Dedifferentiated amniotic fluid mesenchymal stem cell (primary cell): ENCODE measurements around the gene FRMPD2.
"Not testable (repeated sequence)": the region's sequence is repeated elsewhere in the genome, so short reads cannot be mapped to it uniquely, and the experiment has no call there.

Source experiments
- DNase-seq: peaks from one replicate; pipeline ENCODE4 v3.0.0-alpha.2; 2016; ENCODE audit errors: extremely low spot score

FRMPD2 gene

GRCh38 chr10:48233559-48234005, 40.9 kb downstream of the FRMPD2 start:
- DNase-seq: no peak

GRCh38 chr10:48232717-48233447, 41.6 kb downstream of the FRMPD2 start:
- DNase-seq: no peak

- no peak for DNase-seq
Measured at GRCh38 chr10:48231699-48232315, 42.7 kb downstream of the FRMPD2 start.

- no peak for DNase-seq
Measured at GRCh38 chr10:48231178-48231577, 43.3 kb downstream of the FRMPD2 start.

GRCh38 chr10:48227213-48227612, 47.3 kb downstream of the FRMPD2 start:
- DNase-seq: no peak

- DNase-seq: no peak
Measured at GRCh38 chr10:48224979-48225560, 49.4 kb downstream of the FRMPD2 start.

GRCh38 chr10:48224296-48224695, 50.2 kb downstream of the FRMPD2 start:
- no peak for DNase-seq

GRCh38 chr10:48221814-48222213, 52.7 kb downstream of the FRMPD2 start:
- no peak for DNase-seq

GRCh38 chr10:48221031-48221430, 53.5 kb downstream of the FRMPD2 start:
- DNase-seq: not testable (repeated sequence)

- DNase-seq: no peak
Measured at GRCh38 chr10:48219194-48219593, 55.3 kb downstream of the FRMPD2 start.

GRCh38 chr10:48216744-48217143, 57.8 kb downstream of the FRMPD2 start:
- DNase-seq: no peak

GRCh38 chr10:48216204-48216505, 58.3 kb downstream of the FRMPD2 start:
- DNase-seq: no peak

- no peak for DNase-seq
Measured at GRCh38 chr10:48215486-48216203, 58.9 kb downstream of the FRMPD2 start.

- no peak for DNase-seq
Measured at GRCh38 chr10:48214716-48215485, 59.6 kb downstream of the FRMPD2 start.

GRCh38 chr10:48213047-48213446, 61.4 kb downstream of the FRMPD2 start:
- DNase-seq: no peak

GRCh38 chr10:48211777-48212176, 62.7 kb downstream of the FRMPD2 start:
- DNase-seq: no peak

- DNase-seq: no peak
Measured at GRCh38 chr10:48210966-48211365, 63.5 kb downstream of the FRMPD2 start.

- no peak for DNase-seq
Measured at GRCh38 chr10:48210391-48210790, 64.1 kb downstream of the FRMPD2 start.

GRCh38 chr10:48209241-48209640, 65.3 kb downstream of the FRMPD2 start:
- no peak for DNase-seq

- DNase-seq: no peak
Measured at GRCh38 chr10:48207853-48208252, 66.6 kb downstream of the FRMPD2 start.

- no peak for DNase-seq
Measured at GRCh38 chr10:48206482-48207250, 67.8 kb downstream of the FRMPD2 start.
